IMR-90 (cell line): ENCODE data around the gene SLIT1.

Experiments
- BHLHE40 ChIP-seq: fragments of 150-350 bp; IDR thresholded peaks from 2 replicates; pipeline ENCODE4 v1.6.1; 2016; ENCODE audit warnings: mild to moderate bottlenecking, low read depth, low read length
- POLR2A ChIP-seq: IDR thresholded peaks from 2 replicates; pipeline ENCODE4 v1.6.1; 2012; ENCODE audit warnings: mild to moderate bottlenecking, low read depth, low read length
- RAD21 ChIP-seq: IDR thresholded peaks from 2 replicates; pipeline ENCODE4 v1.6.1; 2012; ENCODE audit warnings: low read length, improper control_type of control experiment
- RCOR1 ChIP-seq: IDR thresholded peaks from 2 replicates; pipeline ENCODE4 v1.6.1; 2012; ENCODE audit warnings: mild to moderate bottlenecking, low read length, improper control_type of control experiment; ENCODE audit not compliant: insufficient replicate concordance
- TF ChIP-seq, protein P1 (sequence below): conservative IDR thresholded peaks from 2 replicates; pipeline ENCODE4 v1.5.1; 2012; ENCODE audit warnings: mild to moderate bottlenecking, low read depth, low read length, improper control_type of control experiment
- TF ChIP-seq, protein P2 (sequence below): fragments of 150-350 bp; IDR thresholded peaks from 2 replicates; pipeline ENCODE4 v1.6.1; 2017; ENCODE audit warnings: mild to moderate bottlenecking, antibody characterized with exemption, low read length, low read depth

DNA sequence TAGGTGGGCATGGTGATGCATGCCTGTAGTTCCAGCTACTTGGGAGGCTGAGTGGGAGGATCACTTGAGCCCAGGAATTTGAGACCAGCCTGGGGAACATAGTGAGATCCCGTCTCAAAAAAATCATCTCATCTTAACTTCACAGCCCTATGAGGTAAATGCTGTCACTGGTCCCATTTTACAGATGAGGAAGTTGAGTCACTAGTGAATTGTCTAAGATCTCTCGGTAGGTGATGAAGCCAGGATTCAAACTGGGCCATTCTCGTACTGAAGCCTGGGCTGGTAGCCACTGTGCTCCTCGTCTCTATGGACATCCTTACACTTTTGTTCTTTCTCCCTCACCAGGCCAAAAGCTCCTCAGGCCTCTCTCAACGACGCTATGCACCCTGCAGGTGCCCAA, 6.4 kb downstream of the SLIT1 start:
- TF ChIP-seq POLR2A: no peak
- TF ChIP-seq, protein P1, sequence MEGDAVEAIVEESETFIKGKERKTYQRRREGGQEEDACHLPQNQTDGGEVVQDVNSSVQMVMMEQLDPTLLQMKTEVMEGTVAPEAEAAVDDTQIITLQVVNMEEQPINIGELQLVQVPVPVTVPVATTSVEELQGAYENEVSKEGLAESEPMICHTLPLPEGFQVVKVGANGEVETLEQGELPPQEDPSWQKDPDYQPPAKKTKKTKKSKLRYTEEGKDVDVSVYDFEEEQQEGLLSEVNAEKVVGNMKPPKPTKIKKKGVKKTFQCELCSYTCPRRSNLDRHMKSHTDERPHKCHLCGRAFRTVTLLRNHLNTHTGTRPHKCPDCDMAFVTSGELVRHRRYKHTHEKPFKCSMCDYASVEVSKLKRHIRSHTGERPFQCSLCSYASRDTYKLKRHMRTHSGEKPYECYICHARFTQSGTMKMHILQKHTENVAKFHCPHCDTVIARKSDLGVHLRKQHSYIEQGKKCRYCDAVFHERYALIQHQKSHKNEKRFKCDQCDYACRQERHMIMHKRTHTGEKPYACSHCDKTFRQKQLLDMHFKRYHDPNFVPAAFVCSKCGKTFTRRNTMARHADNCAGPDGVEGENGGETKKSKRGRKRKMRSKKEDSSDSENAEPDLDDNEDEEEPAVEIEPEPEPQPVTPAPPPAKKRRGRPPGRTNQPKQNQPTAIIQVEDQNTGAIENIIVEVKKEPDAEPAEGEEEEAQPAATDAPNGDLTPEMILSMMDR: no peak
- TF ChIP-seq RAD21: no peak
- TF ChIP-seq RCOR1: no peak
- no peak for TF ChIP-seq BHLHE40
- TF ChIP-seq, protein P2, sequence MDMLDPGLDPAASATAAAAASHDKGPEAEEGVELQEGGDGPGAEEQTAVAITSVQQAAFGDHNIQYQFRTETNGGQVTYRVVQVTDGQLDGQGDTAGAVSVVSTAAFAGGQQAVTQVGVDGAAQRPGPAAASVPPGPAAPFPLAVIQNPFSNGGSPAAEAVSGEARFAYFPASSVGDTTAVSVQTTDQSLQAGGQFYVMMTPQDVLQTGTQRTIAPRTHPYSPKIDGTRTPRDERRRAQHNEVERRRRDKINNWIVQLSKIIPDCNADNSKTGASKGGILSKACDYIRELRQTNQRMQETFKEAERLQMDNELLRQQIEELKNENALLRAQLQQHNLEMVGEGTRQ: no peak
